HepG2 (cell line): ENCODE results near the gene RUVBL1. TPM values are rescaled to one million over a fixed set of nuclear protein-coding genes. Genes with fewer than 3 reads are reported as not detected.
A peak's percentile ranks its signal among the peaks of the same experiment; 100 is the strongest.

Experiments
- E2F2 ChIP-seq: sonication (generic); formaldehyde crosslinking; IDR thresholded peaks from 2 replicates; pipeline ENCODE4 v1.4.0; 2020; ENCODE audit warnings: missing genetic modification reagents, borderline replicate concordance
- ERF ChIP-seq: IDR thresholded peaks from 2 replicates; pipeline ENCODE4 v1.6.1; 2018; ENCODE audit warnings: missing biosample characterization, missing genetic modification reagents
- HCFC1 ChIP-seq: fragments of 150-350 bp; IDR thresholded peaks from 2 replicates; pipeline ENCODE4 v1.6.1; 2014; ENCODE audit warnings: low read depth, low read length
- MIXL1 ChIP-seq: IDR thresholded peaks from 2 replicates; pipeline ENCODE4 v1.6.1; 2016
- NFKB2 ChIP-seq: sonication (generic); formaldehyde crosslinking; IDR thresholded peaks from 2 replicates; pipeline ENCODE4 v1.4.0; 2020; ENCODE audit warnings: missing genetic modification reagents, borderline replicate concordance
- NFYB ChIP-seq: sonication (generic); formaldehyde crosslinking; IDR thresholded peaks from 2 replicates; pipeline ENCODE4 v1.4.0; 2020; ENCODE audit warnings: missing genetic modification reagents
- PAWR ChIP-seq: sonication (generic); formaldehyde crosslinking; IDR thresholded peaks from 2 replicates; pipeline ENCODE4 v1.4.0; 2020; ENCODE audit warnings: missing genetic modification reagents, mild to moderate bottlenecking, borderline replicate concordance
- RNF2 ChIP-seq: fragments of 450-650 bp; conservative IDR thresholded peaks from 2 replicates; pipeline ENCODE4 v1.6.1; 2016; ENCODE audit warnings: low read depth
- SIN3A ChIP-seq: IDR thresholded peaks from 2 replicates; pipeline ENCODE4 v1.6.1; 2011; ENCODE audit warnings: low read depth, mild to moderate bottlenecking, control low read depth, low read length, borderline replicate concordance
- ZBTB43 ChIP-seq: sonication (generic); formaldehyde crosslinking; conservative IDR thresholded peaks from 2 replicates; pipeline ENCODE4 v1.4.0; 2020; ENCODE audit warnings: missing genetic modification reagents
- ZGPAT ChIP-seq: IDR thresholded peaks from 2 replicates; pipeline ENCODE4 v1.6.1; 2016; ENCODE audit warnings: mild to moderate bottlenecking
- ZNF430 ChIP-seq: sonication (generic); formaldehyde crosslinking; IDR thresholded peaks from 2 replicates; pipeline ENCODE4 v1.9.0; 2021; ENCODE audit warnings: mild to moderate bottlenecking, missing genetic modification reagents
- ZNF773 ChIP-seq: sonication (generic); formaldehyde crosslinking; IDR thresholded peaks from 2 replicates; pipeline ENCODE4 v1.4.0; 2020; ENCODE audit warnings: missing genetic modification reagents, borderline replicate concordance
- ZNF782 ChIP-seq: sonication (generic); formaldehyde crosslinking; IDR thresholded peaks from 2 replicates; pipeline ENCODE4 v1.4.0; 2020; ENCODE audit warnings: missing genetic modification reagents, mild to moderate bottlenecking, borderline replicate concordance
- polyA plus RNA-seq, 8 experiments: library from polyadenylated mRNA; depleted of rRNA in 3 of 8; stranded (reverse) in 7 of 8; unstranded in 1 of 8; fragments of >200 nt; fragmentation: Illumina TruSeq in 4 of 8; extraction: Trizol in 4 of 8; gene quantifications; 2 replicates each; pipeline versions ENCODE4 v1.2.1 to v1.2.3, GENCODE V29; 2011 to 2016; ENCODE audit warnings: low read depth in 4 of 8, missing spikeins in 1 of 8, mixed read lengths in 1 of 8; ENCODE audit not compliant: insufficient read depth in 1 of 8
- total RNA-seq, 5 experiments: library from RNA; depleted of rRNA; stranded (reverse); fragments of >200 nt; fragmentation: Illumina TruSeq; extraction: Trizol; gene quantifications; 2 replicates each; pipeline ENCODE4 v1.2.3, GENCODE V29; 2016; ENCODE audit warnings: low read depth in 1 of 5
- TF ChIP-seq, protein P1 (sequence below): sonication (generic); formaldehyde crosslinking; IDR thresholded peaks from 2 replicates; pipeline ENCODE4 v1.9.0; 2021; ENCODE audit warnings: missing genetic modification reagents, mild to moderate bottlenecking, borderline replicate concordance
- TF ChIP-seq, protein P2 (sequence below): sonication (generic); formaldehyde crosslinking; IDR thresholded peaks from 2 replicates; pipeline ENCODE4 v1.4.0; 2020; ENCODE audit warnings: missing genetic modification reagents
- TF ChIP-seq, protein P3 (sequence below): IDR thresholded peaks from 2 replicates; pipeline ENCODE4 v1.6.1; 2016; ENCODE audit warnings: low read depth, missing genetic modification reagents, missing compliant biosample characterization

RUVBL1 gene
- total and polyA plus RNA-seq, 2 of the 13 experiments (the other 11 are each of a cell fraction or from before 2014, with no cell fraction given) = 32.7 to 86.3 TPM

- peak; percentile 46; the same call in 1 of the 2 replicates for TF ChIP-seq ERF
- 0 out of 2 replicates have a peak, but pooled peaks have one; percentile 10 for TF ChIP-seq ZNF773
- peak; percentile 31; the same call in 1 of the 2 replicates for TF ChIP-seq NFKB2
- peak; percentile 87 for TF ChIP-seq RNF2
- peak; percentile 79; the same call in 1 of the 2 replicates for TF ChIP-seq ZGPAT (CRISPR knock-in tag)
- TF ChIP-seq, protein P1, sequence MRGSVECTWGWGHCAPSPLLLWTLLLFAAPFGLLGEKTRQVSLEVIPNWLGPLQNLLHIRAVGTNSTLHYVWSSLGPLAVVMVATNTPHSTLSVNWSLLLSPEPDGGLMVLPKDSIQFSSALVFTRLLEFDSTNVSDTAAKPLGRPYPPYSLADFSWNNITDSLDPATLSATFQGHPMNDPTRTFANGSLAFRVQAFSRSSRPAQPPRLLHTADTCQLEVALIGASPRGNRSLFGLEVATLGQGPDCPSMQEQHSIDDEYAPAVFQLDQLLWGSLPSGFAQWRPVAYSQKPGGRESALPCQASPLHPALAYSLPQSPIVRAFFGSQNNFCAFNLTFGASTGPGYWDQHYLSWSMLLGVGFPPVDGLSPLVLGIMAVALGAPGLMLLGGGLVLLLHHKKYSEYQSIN (CRISPR knock-in tag) = peak; percentile 72; the same call in 1 of the 2 replicates
- TF ChIP-seq ZNF782 (CRISPR knock-in tag) = 0 out of 2 replicates have a peak, but pooled peaks have one; percentile 70
- TF ChIP-seq E2F2 = no peak
- TF ChIP-seq, protein P2, sequence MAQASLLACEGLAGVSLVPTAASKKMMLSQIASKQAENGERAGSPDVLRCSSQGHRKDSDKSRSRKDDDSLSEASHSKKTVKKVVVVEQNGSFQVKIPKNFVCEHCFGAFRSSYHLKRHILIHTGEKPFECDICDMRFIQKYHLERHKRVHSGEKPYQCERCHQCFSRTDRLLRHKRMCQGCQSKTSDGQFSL (CRISPR knock-in tag) = peak; percentile 54; the same call in 1 of the 2 replicates
- TF ChIP-seq HCFC1 = peak; percentile 79
- TF ChIP-seq, protein P3, sequence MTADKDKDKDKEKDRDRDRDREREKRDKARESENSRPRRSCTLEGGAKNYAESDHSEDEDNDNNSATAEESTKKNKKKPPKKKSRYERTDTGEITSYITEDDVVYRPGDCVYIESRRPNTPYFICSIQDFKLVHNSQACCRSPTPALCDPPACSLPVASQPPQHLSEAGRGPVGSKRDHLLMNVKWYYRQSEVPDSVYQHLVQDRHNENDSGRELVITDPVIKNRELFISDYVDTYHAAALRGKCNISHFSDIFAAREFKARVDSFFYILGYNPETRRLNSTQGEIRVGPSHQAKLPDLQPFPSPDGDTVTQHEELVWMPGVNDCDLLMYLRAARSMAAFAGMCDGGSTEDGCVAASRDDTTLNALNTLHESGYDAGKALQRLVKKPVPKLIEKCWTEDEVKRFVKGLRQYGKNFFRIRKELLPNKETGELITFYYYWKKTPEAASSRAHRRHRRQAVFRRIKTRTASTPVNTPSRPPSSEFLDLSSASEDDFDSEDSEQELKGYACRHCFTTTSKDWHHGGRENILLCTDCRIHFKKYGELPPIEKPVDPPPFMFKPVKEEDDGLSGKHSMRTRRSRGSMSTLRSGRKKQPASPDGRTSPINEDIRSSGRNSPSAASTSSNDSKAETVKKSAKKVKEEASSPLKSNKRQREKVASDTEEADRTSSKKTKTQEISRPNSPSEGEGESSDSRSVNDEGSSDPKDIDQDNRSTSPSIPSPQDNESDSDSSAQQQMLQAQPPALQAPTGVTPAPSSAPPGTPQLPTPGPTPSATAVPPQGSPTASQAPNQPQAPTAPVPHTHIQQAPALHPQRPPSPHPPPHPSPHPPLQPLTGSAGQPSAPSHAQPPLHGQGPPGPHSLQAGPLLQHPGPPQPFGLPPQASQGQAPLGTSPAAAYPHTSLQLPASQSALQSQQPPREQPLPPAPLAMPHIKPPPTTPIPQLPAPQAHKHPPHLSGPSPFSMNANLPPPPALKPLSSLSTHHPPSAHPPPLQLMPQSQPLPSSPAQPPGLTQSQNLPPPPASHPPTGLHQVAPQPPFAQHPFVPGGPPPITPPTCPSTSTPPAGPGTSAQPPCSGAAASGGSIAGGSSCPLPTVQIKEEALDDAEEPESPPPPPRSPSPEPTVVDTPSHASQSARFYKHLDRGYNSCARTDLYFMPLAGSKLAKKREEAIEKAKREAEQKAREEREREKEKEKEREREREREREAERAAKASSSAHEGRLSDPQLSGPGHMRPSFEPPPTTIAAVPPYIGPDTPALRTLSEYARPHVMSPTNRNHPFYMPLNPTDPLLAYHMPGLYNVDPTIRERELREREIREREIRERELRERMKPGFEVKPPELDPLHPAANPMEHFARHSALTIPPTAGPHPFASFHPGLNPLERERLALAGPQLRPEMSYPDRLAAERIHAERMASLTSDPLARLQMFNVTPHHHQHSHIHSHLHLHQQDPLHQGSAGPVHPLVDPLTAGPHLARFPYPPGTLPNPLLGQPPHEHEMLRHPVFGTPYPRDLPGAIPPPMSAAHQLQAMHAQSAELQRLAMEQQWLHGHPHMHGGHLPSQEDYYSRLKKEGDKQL = no peak
- TF ChIP-seq ZNF430 (CRISPR knock-in tag) = 0 out of 2 replicates have a peak, but pooled peaks have one; percentile 65
- peak; percentile 33; the same call in 1 of the 2 replicates for TF ChIP-seq ZBTB43 (CRISPR knock-in tag)
- TF ChIP-seq SIN3A = 0 out of 2 replicates have a peak, but pooled peaks have one; percentile 79
- no peak for TF ChIP-seq NFYB (CRISPR knock-in tag)
- TF ChIP-seq PAWR (CRISPR knock-in tag) = no peak
- TF ChIP-seq MIXL1 = no peak
Observed at GRCh38 chr3:128051837-128052594, 71.6 kb downstream of the RUVBL1 start, which contains the start of gene SEC61A1 (continued).
